GM15510 (cell line): ENCODE data around the gene CEP20.

Source experiments
- POLR2A ChIP-seq: IDR thresholded peaks from 3 replicates; pipeline ENCODE4 v1.6.1; 2011; ENCODE audit warnings: borderline replicate concordance; ENCODE audit not compliant: insufficient read length; ENCODE audit errors: extremely low read depth

The CEP20 gene

DNA sequence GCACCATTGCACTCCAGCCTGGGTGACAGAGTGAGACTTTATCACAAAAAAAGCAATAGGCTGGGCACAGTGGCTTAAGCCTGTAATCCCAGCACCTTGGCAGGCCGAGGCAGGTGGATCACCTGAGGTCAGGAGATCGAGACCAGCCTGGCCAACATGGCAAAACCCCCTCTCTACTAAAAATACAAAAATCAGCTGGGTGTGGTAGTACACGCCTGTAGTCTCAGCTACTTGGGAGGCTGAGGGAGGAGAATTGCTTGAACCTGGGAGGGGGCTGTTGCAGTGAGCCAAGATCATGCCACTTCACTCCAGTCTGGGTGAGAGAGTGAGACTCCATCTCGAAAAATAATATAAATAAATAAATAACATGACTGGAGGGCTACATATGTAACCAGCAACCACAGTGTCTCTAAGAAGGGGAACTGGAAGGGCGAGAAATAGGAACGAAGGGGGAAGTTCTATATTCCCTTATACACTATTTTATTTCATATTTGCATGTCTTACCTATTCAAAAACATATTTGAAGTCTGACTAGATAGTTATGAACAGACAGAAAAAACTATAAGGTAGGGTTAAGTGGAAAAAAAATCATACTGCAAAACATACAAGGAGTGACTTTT lies 57.5 kb downstream of the CEP20 start:
- TF ChIP-seq POLR2A = no peak

DNA sequence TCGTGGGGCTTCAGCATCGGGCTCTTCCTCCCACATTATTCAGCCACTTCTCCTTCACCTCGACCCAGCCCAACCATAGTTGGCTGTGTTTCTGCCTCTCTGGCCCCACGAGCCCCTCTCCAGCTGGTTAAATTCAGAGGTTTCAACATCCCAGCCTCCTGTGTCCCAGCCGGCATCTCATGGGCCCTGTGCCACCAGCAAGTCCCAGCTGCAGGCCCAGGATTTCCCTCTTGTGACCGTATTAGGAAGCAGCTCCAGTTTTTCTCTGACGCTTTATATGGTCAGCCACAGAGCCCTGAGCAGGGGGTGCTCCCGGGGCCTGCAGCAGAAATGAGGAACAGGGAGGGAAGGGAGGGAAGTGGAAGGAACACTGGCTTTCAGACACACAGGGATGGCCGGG lies 58.9 kb downstream of the CEP20 start:
- TF ChIP-seq POLR2A = no peak

DNA sequence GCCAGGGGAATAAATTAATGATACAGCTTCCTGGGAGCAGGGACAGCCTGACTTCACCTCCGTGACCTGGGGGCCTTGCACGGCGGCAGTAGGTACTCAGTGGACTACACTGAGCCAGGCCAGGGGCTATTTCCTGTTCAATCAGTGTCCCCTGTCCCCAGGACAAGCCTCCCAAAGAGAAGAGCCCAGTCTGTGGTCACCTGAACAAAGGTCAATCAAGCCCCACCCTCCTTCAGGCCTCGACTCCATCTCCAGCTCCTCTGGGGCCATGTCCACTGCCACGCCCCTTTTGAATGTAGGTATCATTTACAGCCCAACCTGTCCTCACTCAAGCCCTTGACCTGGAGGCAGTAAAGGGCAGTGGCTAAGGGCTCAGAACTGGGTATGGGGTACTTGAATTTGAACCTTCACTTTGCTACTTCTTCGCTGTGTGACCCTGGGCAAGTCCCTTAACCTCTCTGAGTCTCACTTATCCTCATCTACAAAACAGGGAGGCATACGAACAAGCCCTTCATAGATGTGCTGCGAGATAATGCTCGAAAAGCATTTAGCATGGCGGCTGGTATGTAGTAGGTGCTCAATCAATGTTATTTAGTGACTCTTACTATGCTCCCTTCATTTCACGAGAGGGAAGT lies 60.6 kb downstream of the CEP20 start:
- no peak for TF ChIP-seq POLR2A

DNA sequence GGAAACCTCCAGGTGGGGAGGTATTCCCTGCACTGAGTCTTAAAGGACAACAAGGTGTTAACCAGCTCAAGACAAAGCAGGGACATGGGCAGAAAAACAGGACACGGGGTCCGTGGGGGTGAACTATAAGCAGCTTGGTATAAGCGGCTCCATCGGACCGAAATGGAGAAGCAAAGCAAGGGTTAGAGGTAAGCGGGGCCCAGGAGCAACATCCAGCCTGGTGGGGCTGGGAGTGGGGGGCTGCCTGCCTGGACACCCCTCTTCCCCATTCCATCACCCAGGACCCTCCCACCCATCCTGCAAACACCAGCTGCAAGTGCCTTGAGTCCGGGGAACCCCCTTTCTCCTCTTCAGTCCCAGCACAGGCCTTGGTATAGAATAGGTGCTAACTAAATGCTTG lies 61.1 kb downstream of the CEP20 start:
- TF ChIP-seq POLR2A = no peak

DNA sequence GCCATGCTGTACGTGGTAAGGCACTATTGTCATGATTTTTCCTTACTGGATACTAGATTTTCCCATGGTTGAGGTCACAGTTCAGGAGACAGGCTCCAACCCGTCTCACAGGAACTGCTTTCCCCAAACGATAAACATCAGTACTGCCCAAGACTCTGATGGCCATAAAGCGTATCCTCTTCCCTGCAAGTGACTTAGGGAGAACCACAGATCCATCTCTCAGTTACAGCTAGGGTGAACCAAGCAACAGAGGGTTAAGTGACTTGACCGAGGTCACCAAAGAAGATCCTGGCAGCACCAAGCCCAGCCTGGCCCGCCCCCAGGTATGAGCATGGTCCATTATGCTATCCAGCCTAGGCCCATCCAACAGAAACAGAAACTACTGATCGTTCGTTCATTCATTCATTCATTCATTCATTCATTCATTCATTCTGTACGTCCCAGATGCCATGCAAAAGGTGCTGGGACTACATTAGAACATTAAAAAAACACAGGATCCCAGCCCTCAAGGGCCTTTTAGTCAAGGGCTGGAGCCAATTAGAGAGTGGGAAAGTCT lies 62.6 kb downstream of the CEP20 start:
- TF ChIP-seq POLR2A = no peak

DNA sequence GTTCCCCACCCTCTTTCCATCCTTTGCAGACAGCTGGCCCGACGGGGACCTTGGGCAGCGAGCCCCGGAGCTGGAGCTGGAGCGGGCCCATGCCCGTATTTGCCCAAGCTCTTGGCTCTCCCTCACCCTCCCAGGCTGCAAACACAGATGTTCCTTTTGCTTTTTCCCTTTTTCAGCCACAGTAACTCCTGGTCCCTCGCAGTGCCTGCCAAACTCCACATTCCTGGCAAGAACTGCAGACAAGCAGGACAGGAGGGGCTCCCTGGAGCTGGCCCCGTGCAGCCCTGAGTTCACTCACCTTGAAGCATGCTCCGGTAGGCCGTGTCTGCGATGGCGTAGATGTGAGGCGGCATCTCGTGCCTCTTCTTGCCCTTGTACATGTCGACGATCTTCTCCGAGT lies 65.4 kb downstream of the CEP20 start:
- TF ChIP-seq POLR2A = no peak

DNA sequence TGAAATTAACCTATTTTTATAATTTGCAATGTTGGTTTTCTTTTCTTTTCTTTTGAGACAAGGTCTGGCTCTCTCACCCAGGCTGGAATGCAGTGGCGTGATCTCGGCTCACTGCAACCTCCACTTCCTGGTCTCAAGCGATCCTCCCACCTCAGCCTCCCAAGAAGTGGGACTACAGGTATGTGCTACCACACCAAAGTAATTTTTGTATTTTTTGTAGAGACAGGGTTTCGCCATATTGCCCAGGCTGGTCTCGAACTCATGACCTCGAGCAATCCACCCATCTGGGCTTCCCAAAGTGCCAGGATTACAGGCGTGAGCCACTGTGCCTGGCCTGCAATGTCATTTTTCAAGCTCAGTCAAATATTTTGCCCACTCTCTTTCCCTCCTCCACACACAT lies 67.6 kb downstream of the CEP20 start:
- no peak for TF ChIP-seq POLR2A

DNA sequence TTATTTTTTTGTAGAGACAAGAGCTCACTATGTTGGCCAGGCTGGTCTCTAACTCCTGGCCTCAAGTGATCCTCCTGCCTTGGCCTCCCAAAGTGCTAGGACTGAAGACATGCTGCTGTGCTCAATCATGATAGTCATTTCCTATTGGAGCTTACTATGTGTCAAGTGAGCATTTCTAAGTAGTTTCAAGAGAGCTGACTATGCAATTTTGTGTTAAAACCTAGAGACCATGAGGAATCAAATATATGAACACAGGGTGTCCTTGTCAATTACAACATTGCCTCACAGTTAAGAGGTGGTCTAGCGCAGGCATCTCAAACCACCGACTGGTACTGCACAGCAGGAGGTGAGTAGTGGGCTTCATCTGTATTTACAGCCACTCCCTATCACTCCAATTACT lies 69.4 kb downstream of the CEP20 start:
- TF ChIP-seq POLR2A = no peak

DNA sequence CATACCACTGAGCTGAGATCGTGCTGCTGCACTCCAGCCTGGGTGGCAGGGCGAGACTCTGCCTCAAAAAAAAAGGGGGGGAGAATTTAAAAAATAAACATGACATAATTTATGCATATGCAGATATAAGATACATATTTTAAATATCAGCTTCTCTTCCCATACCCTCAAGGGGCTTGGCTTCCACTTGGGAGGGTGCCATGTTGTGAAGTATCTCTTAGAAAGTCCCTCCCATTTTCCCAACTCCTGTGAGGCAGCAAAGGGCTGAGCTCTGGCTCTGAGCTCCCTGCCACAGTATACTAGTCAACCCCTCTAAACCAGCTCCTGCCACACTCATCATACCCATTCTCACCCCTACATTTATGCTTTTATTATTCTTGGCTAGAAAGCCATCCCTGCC lies 71.0 kb downstream of the CEP20 start:
- TF ChIP-seq POLR2A = no peak

DNA sequence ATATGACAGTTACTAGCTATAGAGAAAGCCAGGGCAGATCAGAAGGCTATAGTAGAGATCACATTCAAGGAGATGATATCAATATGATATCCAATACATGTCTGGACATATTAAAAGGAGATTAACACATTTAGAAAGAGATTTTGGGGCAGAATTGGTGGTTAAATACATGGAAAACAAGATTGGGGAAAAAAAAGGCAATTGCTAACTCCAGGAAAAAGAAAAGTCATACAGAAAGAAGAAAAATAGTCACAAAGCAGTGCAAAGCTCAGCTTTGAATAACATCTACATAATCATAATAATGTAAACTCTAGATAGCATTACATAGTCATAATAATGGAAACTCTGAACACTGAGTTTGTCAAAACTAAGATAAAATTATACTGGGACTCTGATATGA lies 72.2 kb downstream of the CEP20 start:
- no peak for TF ChIP-seq POLR2A
